SU-DHL-6 (cell line): ENCODE data around the gene KLHL30.

Experiments
- CTCF ChIP-seq: fragments of 200-600 bp; sonication (generic); IDR thresholded peaks from one replicate; pipeline ENCODE4 v1.5.1; 2017; ENCODE audit warnings: antibody characterized with exemption, mild to moderate bottlenecking, low read length, moderate library complexity; ENCODE audit not compliant: insufficient read depth, poor library complexity, severe bottlenecking
- EZH2phosphoT487 ChIP-seq: fragments of 200-600 bp; sonication (generic), shearing (Covaris generic); conservative IDR thresholded peaks from 2 replicates; pipeline ENCODE4 v1.6.1; 2018; ENCODE audit warnings: mild to moderate bottlenecking, antibody characterized with exemption, low read length, moderate library complexity, mixed read lengths

DNA sequence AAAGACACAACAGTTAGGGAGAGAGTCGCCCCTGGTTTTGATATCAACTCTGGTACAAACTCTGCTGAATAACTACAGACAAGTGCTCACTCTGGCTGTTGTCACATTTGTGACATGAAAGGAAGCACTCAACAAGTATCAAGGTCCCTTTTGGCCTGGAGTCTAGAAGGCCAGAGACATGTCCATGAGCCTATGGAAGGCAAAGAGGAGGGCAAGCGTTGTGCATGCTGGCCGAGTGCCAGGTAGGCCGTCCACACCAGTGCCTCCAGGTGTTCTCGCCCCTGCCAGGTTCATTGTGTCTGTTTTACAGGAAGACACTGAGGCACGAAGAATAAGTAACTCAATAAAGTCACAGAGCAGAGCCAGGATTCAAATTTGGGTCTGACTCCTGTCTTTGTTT, 43.9 kb downstream of the KLHL30 start:
- TF ChIP-seq CTCF (no peak), EZH2phosphoT487 (no peak)
